HCT116 (cell line): ENCODE results near the gene GASK1A. TPM values are rescaled to one million over a fixed set of nuclear protein-coding genes. Genes with fewer than 3 reads are reported as not detected.

Experiments
- ATAC-seq: fragments of 200-7000 bp; cut with Tn5 transposase; 2 replicates; pipeline ENCODE4 v1.9.1; 2020; ENCODE audit warnings: mild to moderate bottlenecking, moderate library complexity
- BruUV-seq: library from RNA; stranded (reverse); fragments of 400-500 nt; replicated peaks from 2 replicates; lab custom pipeline; 2021; lab: Mats Ljungman, UMichigan
- CTCF ChIA-PET: fragments of 300-600 bp; sonication (Branson Sonifier 250); formaldehyde crosslinking; loops from one replicate; lab custom pipeline; 2021; ENCODE audit warnings: antibody characterized with exemption; lab: Charles Lee
- POLR2A ChIA-PET: fragments of 300-600, 350-600 bp; sonication (Branson Sonifier 250); formaldehyde crosslinking; loops from one replicate; lab custom pipeline; 2021; ENCODE audit warnings: antibody characterized with exemption; lab: Charles Lee
- RAD21 ChIA-PET, 2 experiments: fragments of 300-600 bp; sonication (Branson Sonifier 250); formaldehyde crosslinking; loops; one replicate each; lab custom pipeline; 2023; ENCODE audit warnings: low total read pairs in 2 of 2; ENCODE audit not compliant: uncharacterized antibody in 2 of 2, unreplicated experiment in 2 of 2, low non-redundant PET in 1 of 2; lab: Charles Lee
- DNase-seq: peaks from one replicate; pipeline ENCODE4 v3.0.0-alpha.2; 2010; ENCODE audit warnings: low read depth, low spot score
- H2AFZ ChIP-seq: fragments of 200-600 bp; shearing (Covaris generic), sonication (generic); 2 replicates; pipeline ENCODE4 v1.6.1; 2017; ENCODE audit warnings: low read depth, mixed run types, mixed read lengths, antibody characterized with exemption, low read length; ENCODE audit not compliant: poor library complexity, severe bottlenecking
- H3K27ac ChIP-seq: 2 replicates; pipeline ENCODE4 v1.5.1; 2012; ENCODE audit warnings: low read depth, low read length
- H3K27me3 ChIP-seq: fragments of 200-600 bp; sonication (generic); 2 replicates; pipeline ENCODE4 v1.6.1; 2016; ENCODE audit warnings: mixed run types, low read length, mixed read lengths; ENCODE audit not compliant: insufficient read depth
- H3K36me3 ChIP-seq, 2 experiments: fragments of 200-500 bp in 1 of 2; fragments of 200-600 bp in 1 of 2; sonication (Bioruptor generic) in 1 of 2; sonication (generic) in 1 of 2; 2 replicates each; pipeline versions ENCODE4 v1.5.1 to v1.6.1; 2014 to 2016; ENCODE audit warnings: low read length in 2 of 2, inconsistent platforms in 1 of 2, mixed read lengths in 1 of 2, mixed run types in 1 of 2; ENCODE audit not compliant: insufficient read depth in 2 of 2, control insufficient read depth in 1 of 2
- H3K4me1 ChIP-seq, 2 experiments: fragments of 200-600 bp in 1 of 2; sonication (generic) in 1 of 2; 2 replicates each; pipeline versions ENCODE4 v1.5.1 to v1.6.1; 2012 to 2017; ENCODE audit warnings: low read length in 2 of 2, inconsistent platforms in 1 of 2, mild to moderate bottlenecking in 1 of 2, mixed read lengths in 1 of 2, mixed run types in 1 of 2, moderate library complexity in 1 of 2; ENCODE audit not compliant: insufficient read depth in 2 of 2, control insufficient read depth in 1 of 2
- H3K4me2 ChIP-seq: fragments of 200-600 bp; sonication (generic); 2 replicates; pipeline ENCODE4 v1.6.1; 2017; ENCODE audit warnings: mixed run types, low read length, mixed read lengths
- H3K4me3 ChIP-seq, 2 experiments: fragments of 200-600 bp in 1 of 2; sonication (generic) in 1 of 2; replicated peaks in 1 of 2; 2 replicates each; pipeline ENCODE4 v1.5.1; 2011 to 2016; ENCODE audit warnings: low read length in 2 of 2, control low read depth in 1 of 2, low read depth in 1 of 2, mild to moderate bottlenecking in 1 of 2, mixed read lengths in 1 of 2, mixed run types in 1 of 2
- H3K79me2 ChIP-seq: fragments of 200-600 bp; sonication (generic); 2 replicates; pipeline ENCODE4 v1.6.1; 2017; ENCODE audit warnings: mild to moderate bottlenecking, mixed run types, low read length, moderate library complexity, mixed read lengths; ENCODE audit not compliant: insufficient read depth
- H3K9ac ChIP-seq: fragments of 200-600 bp; sonication (generic); 2 replicates; pipeline ENCODE4 v1.6.1; 2016; ENCODE audit warnings: low read length, mixed read lengths
- H3K9me2 ChIP-seq: fragments of 200-600 bp; sonication (generic), shearing (Covaris generic); 2 replicates; pipeline ENCODE4 v1.6.1; 2017; ENCODE audit warnings: mixed run types, mild to moderate bottlenecking, moderate library complexity; ENCODE audit not compliant: insufficient read depth
- H3K9me3 ChIP-seq, 2 experiments: fragments of 200-500 bp in 1 of 2; fragments of 200-600 bp in 1 of 2; sonication (Bioruptor generic) in 1 of 2; sonication (generic) in 1 of 2; 2 replicates each; pipeline ENCODE4 v1.6.1; 2014 to 2017; ENCODE audit warnings: low read length in 2 of 2, mixed read lengths in 2 of 2, inconsistent platforms in 1 of 2, low read depth in 1 of 2, mild to moderate bottlenecking in 1 of 2, mixed run types in 1 of 2, moderate library complexity in 1 of 2; ENCODE audit not compliant: control insufficient read depth in 1 of 2, insufficient read depth in 1 of 2
- H4K20me1 ChIP-seq: fragments of 200-600 bp; sonication (generic), shearing (Covaris generic); 2 replicates; pipeline ENCODE4 v1.6.1; 2017; ENCODE audit warnings: mixed run types, mild to moderate bottlenecking, moderate library complexity; ENCODE audit not compliant: insufficient read depth
- CEBPB ChIP-seq: IDR thresholded peaks from 2 replicates; pipeline ENCODE4 v1.6.1; 2012; ENCODE audit warnings: low read depth
- CTCF ChIP-seq, 3 experiments: fragments of 200-600 bp in 1 of 3; sonication (generic) in 1 of 3; IDR thresholded peaks in 2 of 3; conservative IDR thresholded peaks in 1 of 3; 2 replicates each; pipeline ENCODE4 v1.5.1; 2012 to 2017; ENCODE audit warnings: low read depth in 2 of 3, low read length in 2 of 3, antibody characterized with exemption in 1 of 3, borderline replicate concordance in 1 of 3, control low read depth in 1 of 3, mild to moderate bottlenecking in 1 of 3, mixed read lengths in 1 of 3, mixed run types in 1 of 3, moderate library complexity in 1 of 3; ENCODE audit not compliant: insufficient read depth in 1 of 3
- ELF1 ChIP-seq: IDR thresholded peaks from 2 replicates; pipeline ENCODE4 v1.6.1; 2012; ENCODE audit warnings: low read depth, borderline replicate concordance
- EZH2 ChIP-seq: fragments of 200-600 bp; sonication (generic); IDR thresholded peaks from 2 replicates; pipeline ENCODE4 v1.6.1; 2017; ENCODE audit warnings: antibody characterized with exemption, mixed run types
- JUND ChIP-seq: IDR thresholded peaks from 2 replicates; pipeline ENCODE4 v1.6.1; 2012
- MAX ChIP-seq: IDR thresholded peaks from 2 replicates; pipeline ENCODE4 v1.6.1; 2012
- ZFX ChIP-seq: fragments of 450-650 bp; IDR thresholded peaks from 2 replicates; pipeline ENCODE4 v1.6.1; 2017
- intact Hi-C: fragments of 100-400 bp; cut with micrococcal nuclease; formaldehyde crosslinking; loops from 2 replicates; pipeline ENCODE4 v1.10.0; 2022
- total RNA-seq: library from RNA; stranded (reverse); gene quantifications from one replicate; pipeline ENCODE4 v1.2.1, GENCODE V29; 2021; ENCODE audit not compliant: unreplicated experiment

GASK1A gene
- total RNA-seq, 1 experiment from 2014 or later = 1.0 TPM

GRCh38 chr3:43035801-43036365, 56.8 kb downstream of the GASK1A start:
- Histone ChIP-seq H3K27ac (no peak overlapping the region), H4K20me1 (no peaks in the 10 kb centered on the region), H3K79me2 (no peaks in the 10 kb centered on the region), H3K9me3 (no peaks in the 10 kb centered on the region), H3K9ac (no peak overlapping the region), H3K36me3 (no peaks in the 10 kb centered on the region), H3K9me2 (no peaks in the 10 kb centered on the region), H3K4me1 (no peaks in the 10 kb centered on the region), H3K27me3 (no peaks in the 10 kb centered on the region; the same call in 1 of the 2 replicates), H3K4me3 (no peak overlapping the region), H3K4me2 (no peak overlapping the region), H2AFZ (no peak overlapping the region)
- CTCF ChIA-PET = no interaction called here
- TF ChIP-seq CEBPB (no peak), CTCF (IDR thresholded peaks at IDR 0.05 in 2 of 3, conservative IDR thresholded peaks at IDR 0.05 in 1 of 3; ENCODE audit: borderline replicate concordance in 1 of 3, insufficient read depth in 1 of 3, low read depth in 2 of 3, low read length in 2 of 3) (no peak), ZFX (no peak), MAX (no peak), ELF1 (no peak), JUND (no peak), EZH2 (no peak)
- POLR2A ChIA-PET = no interaction called here
- ATAC-seq (no peak), DNase-seq (no peak)
- RAD21 ChIA-PET = no interaction called here
- BruUV-seq = no TSS peak
- intact Hi-C loops = no loop called here
